Activated CD8-positive, alpha-beta T cell treated with anti-CD3 and anti-CD28 coated beads, Interleukin-2, amount 10 ng/mL, durations not matched to agents 7 days and 5 days (primary cell): Measurements from ENCODE around the gene MTMR10. TPM values are rescaled to one million over a fixed set of nuclear protein-coding genes. Genes with fewer than 3 reads are reported as not detected.

Source experiments
- ATAC-seq: fragments of 150-1000 bp; cut with Tn5 transposase; one replicate; pipeline ENCODE4 v1.10.0; 2021; ENCODE audit warnings: moderate library complexity
- CTCF ChIA-PET: fragments of 350-600 bp; sonication (Branson Sonifier 250); formaldehyde crosslinking; loops from one replicate; lab custom pipeline; 2021; ENCODE audit warnings: antibody characterized with exemption; lab: Charles Lee
- POLR2A ChIA-PET: fragments of 350-600 bp; sonication (Branson Sonifier 250); formaldehyde crosslinking; loops from one replicate; lab custom pipeline; 2021; ENCODE audit warnings: antibody characterized with exemption; lab: Charles Lee
- DNase-seq: peaks from one replicate; pipeline ENCODE4 v3.0.0-alpha.2; 2020
- H3K27ac Mint-ChIP-seq: one replicate; pipeline ENCODE4 v1.8.0; 2021; ENCODE audit warnings: mild to moderate bottlenecking, mixed read lengths
- H3K27me3 Mint-ChIP-seq: one replicate; pipeline ENCODE4 v1.8.0; 2021; ENCODE audit warnings: low read depth, mixed read lengths
- H3K36me3 Mint-ChIP-seq: one replicate; pipeline ENCODE4 v1.8.0; 2021; ENCODE audit warnings: low read depth, mixed read lengths
- H3K4me1 Mint-ChIP-seq: one replicate; pipeline ENCODE4 v1.8.0; 2021; ENCODE audit warnings: low read depth, mixed read lengths
- H3K4me3 Mint-ChIP-seq: one replicate; pipeline ENCODE4 v1.8.0; 2021; ENCODE audit warnings: mild to moderate bottlenecking, mixed read lengths
- H3K9me3 Mint-ChIP-seq: one replicate; pipeline ENCODE4 v1.8.0; 2022; ENCODE audit warnings: mixed read lengths; ENCODE audit not compliant: insufficient read depth
- total RNA-seq, 2 experiments: library from RNA; stranded (reverse); gene quantifications; one replicate each; pipeline ENCODE4 v1.2.3, GENCODE V29; 2021

Gene MTMR10
- total RNA-seq, 2 experiments from 2014 or later = 21.9 to 22.3 TPM

GRCh38 chr15:30918366-30918765 lies 73.1 kb downstream of the MTMR10 start:
- POLR2A ChIA-PET = no interaction called here
- Mint-ChIP-seq H3K4me1 (no peaks in the 10 kb centered on the region), H3K9me3 (no peaks in the 10 kb centered on the region), H3K27me3 (no peaks in the 10 kb centered on the region), H3K36me3 (peaks cover 21% of the 10 kb centered on the region), H3K27ac (no peak overlapping the region), H3K4me3 (no peak overlapping the region)
- no peak for DNase-seq
- no peak for ATAC-seq
- CTCF ChIA-PET = interaction anchor here (1.6 to 1.8 kb wide), 2 partner anchors 50 to 59 kb away, joined by 3 to 5 read pairs; no protein-coding TSS in a partner anchor

DNA sequence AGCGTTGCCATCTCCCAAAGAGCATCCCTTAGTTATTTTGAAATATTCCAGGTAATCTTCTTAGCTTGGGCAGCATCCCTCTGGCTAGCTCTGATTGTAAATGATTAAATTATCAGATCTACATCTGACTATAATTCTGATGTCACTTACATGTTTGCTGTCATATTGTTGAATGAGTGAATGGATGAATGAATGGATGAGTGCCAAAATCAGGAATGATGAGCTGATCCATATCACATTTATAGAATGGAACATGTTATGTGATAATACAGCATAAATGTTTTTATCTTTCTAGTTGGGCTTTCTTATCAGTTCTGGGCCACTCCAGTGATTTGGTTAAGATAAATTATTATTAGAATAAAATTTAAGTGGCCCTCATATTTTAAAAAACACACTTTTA lies 73.8 kb downstream of the MTMR10 start:
- Mint-ChIP-seq H3K9me3 (no peaks in the 10 kb centered on the region), H3K27me3 (no peaks in the 10 kb centered on the region), H3K27ac (no peak overlapping the region), H3K4me3 (no peak overlapping the region), H3K4me1 (no peaks in the 10 kb centered on the region), H3K36me3 (peaks cover 21% of the 10 kb centered on the region)
- ChIA-PET POLR2A (no interaction called here), CTCF (interaction anchor here (0.8 to 1.8 kb wide), 4 partner anchors 13 to 211 kb away, joined by 3 to 5 read pairs (median 4); no protein-coding TSS in a partner anchor)
- DNase-seq (no peak), ATAC-seq (no peak)

DNA sequence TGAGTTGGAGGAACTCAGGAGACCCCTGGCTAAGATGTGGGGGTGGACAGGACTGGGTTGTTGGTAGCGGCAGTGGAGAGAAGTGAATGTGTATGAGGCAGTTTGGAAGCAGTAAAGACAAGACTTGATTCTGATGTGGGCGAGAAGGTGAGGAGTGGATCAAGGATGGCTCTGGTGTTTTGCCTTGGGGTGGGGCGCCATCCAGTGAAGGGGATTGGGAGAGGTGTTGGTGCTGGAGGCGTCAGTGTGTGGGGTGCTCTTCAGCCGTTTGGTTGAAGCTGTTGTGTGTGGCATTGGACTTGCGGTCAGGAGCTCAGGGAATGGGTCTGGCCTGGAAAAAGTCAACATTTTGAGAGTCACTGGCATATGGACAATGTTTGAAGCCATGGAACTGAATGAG lies 74.4 kb downstream of the MTMR10 start:
- Mint-ChIP-seq H3K36me3 (peaks cover 18% of the 10 kb centered on the region), H3K4me3 (no peak overlapping the region), H3K9me3 (no peaks in the 10 kb centered on the region), H3K27me3 (no peaks in the 10 kb centered on the region), H3K27ac (no peak overlapping the region), H3K4me1 (no peaks in the 10 kb centered on the region)
- CTCF ChIA-PET = interaction anchor here (0.8 to 1.6 kb wide), 3 partner anchors 13 to 212 kb away, joined by 3 to 4 read pairs (median 3); no protein-coding TSS in a partner anchor
- ATAC-seq = no peak
- DNase-seq = no peak
- POLR2A ChIA-PET = no interaction called here

DNA sequence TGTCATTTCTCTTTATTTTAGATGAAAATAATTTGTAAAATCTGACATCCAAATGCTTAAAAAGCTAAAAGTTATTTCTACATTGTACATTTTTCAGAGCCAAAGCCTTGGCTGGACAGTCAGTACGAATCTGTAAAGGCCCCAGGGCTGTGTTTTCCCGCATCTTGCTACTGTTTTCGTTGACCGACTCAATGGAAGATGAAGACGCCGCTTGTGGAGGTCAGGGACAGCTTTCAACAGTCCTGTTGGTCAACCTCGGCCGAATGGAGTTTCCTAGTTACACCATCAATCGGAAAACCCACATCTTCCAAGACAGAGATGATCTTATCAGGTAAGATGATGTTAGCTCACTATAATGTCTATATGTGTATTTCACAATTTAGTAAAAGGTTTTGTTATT lies 77.7 kb downstream of the MTMR10 start:
- DNase-seq (peak; percentile 15), ATAC-seq (no peak)
- H3K4me1 Mint-ChIP-seq = no peaks in the 10 kb centered on the region
- no peaks in the 10 kb centered on the region for H3K9me3 Mint-ChIP-seq
- H3K27me3 Mint-ChIP-seq = no peaks in the 10 kb centered on the region
- peaks cover 26% of the 10 kb centered on the region for H3K36me3 Mint-ChIP-seq
- no peak overlapping the region for H3K27ac Mint-ChIP-seq
- ChIA-PET POLR2A (interaction anchor here (0.9 kb wide), 1 partner anchor 54 kb away, joined by 4 read pairs; no protein-coding TSS in a partner anchor), CTCF (interaction anchor here (1.4 kb wide), 1 partner anchor 55 kb away, joined by 3 read pairs; no protein-coding TSS in a partner anchor)
- no peak overlapping the region for H3K4me3 Mint-ChIP-seq

DNA sequence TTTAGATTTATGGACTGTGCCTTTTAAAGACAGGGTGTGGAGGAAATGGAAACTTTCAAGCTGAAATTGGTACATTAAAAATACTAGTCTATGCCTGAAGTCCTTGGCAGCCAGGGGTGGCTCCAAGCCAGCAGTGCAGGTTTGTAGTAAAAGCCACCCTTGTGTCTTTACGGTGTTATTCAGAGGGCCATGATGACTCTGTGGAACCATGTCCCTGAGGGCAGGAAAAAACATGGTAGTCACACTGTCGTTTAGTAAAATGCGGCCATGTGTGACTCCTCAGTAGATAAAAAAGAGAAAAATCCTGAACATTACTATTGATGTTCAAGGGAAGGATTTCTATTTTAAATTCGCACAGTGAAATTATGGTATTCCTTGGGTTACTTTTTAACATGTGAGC lies 85.1 kb downstream of the MTMR10 start:
- Mint-ChIP-seq H3K4me3 (no peak overlapping the region), H3K27me3 (peaks cover under 1% of the 10 kb centered on the region), H3K4me1 (peaks cover 23% of the 10 kb centered on the region), H3K9me3 (no peaks in the 10 kb centered on the region), H3K27ac (no peak overlapping the region), H3K36me3 (peaks cover 19% of the 10 kb centered on the region)
- CTCF ChIA-PET = no interaction called here
- no peak for ATAC-seq
- no peak for DNase-seq
- POLR2A ChIA-PET = no interaction called here

DNA sequence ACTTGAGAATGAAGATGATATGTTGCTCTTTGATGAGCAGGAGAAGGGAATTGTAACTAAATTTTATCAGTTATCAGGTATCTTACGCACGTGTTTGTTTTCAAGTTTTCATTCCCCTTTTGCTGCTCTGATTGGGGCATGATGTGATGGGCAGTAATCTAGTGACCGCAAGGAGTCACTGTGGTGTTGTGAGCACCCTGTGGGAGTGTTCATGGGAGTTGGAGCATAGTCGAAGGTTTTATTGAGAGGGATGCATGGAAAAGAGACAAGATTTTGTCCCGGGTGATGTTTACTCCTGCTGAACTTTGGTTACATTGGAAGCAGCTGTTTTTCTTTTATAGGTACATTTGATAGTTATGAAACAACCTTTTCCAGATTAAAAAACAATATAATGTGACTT lies 85.6 kb downstream of the MTMR10 start:
- ChIA-PET CTCF (no interaction called here), POLR2A (no interaction called here)
- no peak for DNase-seq
- Mint-ChIP-seq H3K27ac (no peak overlapping the region), H3K4me3 (no peak overlapping the region), H3K27me3 (peaks cover 4% of the 10 kb centered on the region), H3K9me3 (no peaks in the 10 kb centered on the region), H3K4me1 (peaks cover 23% of the 10 kb centered on the region), H3K36me3 (peaks cover 19% of the 10 kb centered on the region)
- no peak for ATAC-seq

DNA sequence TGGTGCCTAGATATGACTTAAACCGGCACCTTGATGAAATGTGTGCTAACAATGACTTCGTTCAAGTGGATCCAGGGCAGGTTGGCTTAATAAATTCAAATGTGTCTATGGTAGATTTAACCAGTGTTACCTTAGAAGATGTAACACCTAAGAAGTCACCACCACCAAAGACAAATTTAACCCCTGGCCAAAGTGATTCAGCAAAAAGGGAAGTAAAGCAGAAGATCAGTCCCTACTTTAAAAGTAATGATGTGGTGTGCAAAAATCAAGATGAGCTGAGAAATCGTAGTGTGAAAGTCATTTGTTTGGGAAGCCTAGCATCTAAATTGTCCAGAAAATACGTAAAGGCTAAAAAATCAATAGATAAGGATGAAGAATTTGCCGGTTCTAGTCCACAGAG lies 86.6 kb downstream of the MTMR10 start:
- CTCF ChIA-PET = interaction anchor here (0.8 kb wide), 1 partner anchor 13 kb away, joined by 3 read pairs; no protein-coding TSS in a partner anchor
- no peak overlapping the region for H3K27ac Mint-ChIP-seq

GRCh38 chr15:30903497-30904187 lies 87.8 kb downstream of the MTMR10 start, which contains the start of gene FAN1:
TSS of gene FAN1 (plus strand) at chr15:30903915. CDS start at chr15:30904664, 749 bp downstream.
- Mint-ChIP-seq H3K9me3 (no peaks in the 10 kb centered on the region), H3K4me3 (peak within 1 kb of the TSS; percentile 93), H3K4me1 (peaks cover 23% of the 10 kb centered on the region), H3K27me3 (peaks cover 7% of the 10 kb centered on the region), H3K36me3 (peaks cover 8% of the 10 kb centered on the region), H3K27ac (peak within 1 kb of the TSS; percentile 82)
- ChIA-PET CTCF (interaction anchor here (0.7 to 1.9 kb wide), 8 partner anchors 9 to 228 kb away, joined by 3 to 9 read pairs (median 4); no protein-coding TSS in a partner anchor), POLR2A (interaction anchor here (0.6 to 0.9 kb wide), 3 partner anchors 9 to 83 kb away, joined by 3 to 7 read pairs (median 3); no protein-coding TSS in a partner anchor)
- DNase-seq (peak; percentile 81), ATAC-seq (peak; percentile 90)

More for the DNA sequence above, 86.6 kb downstream of the MTMR10 start:
- DNase-seq (no peak), ATAC-seq (no peak)
- H3K36me3 Mint-ChIP-seq = peaks cover 16% of the 10 kb centered on the region
- H3K4me3 Mint-ChIP-seq = no peak overlapping the region
- H3K9me3 Mint-ChIP-seq = no peaks in the 10 kb centered on the region
- POLR2A ChIA-PET = interaction anchor here (0.6 kb wide), 1 partner anchor 113 kb away, joined by 4 read pairs; no protein-coding TSS in a partner anchor
- peaks cover 4% of the 10 kb centered on the region for H3K27me3 Mint-ChIP-seq
- peaks cover 23% of the 10 kb centered on the region for H3K4me1 Mint-ChIP-seq

DNA sequence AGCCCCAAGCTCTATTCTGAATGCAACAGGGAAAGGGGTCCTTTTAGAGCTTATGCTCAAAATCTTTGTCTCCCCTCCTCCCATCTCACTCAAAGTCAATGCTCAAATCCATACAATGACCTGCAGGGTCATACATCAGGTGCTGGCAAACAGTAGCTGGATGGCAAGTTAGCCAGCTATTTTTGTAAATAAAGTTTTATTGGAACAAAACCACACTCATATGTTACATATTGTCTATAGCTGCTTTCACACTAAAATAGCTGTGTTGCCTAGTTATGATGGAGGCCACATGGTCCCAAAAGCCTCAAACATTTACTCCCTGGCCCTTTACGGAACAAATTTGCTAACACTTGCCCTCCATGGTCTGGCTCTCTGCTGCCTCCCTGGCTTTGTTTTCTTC lies 89.5 kb downstream of the MTMR10 start:
- ATAC-seq (no peak), DNase-seq (no peak)
- POLR2A ChIA-PET = no interaction called here
- H3K4me3 Mint-ChIP-seq = no peak overlapping the region
- H3K27ac Mint-ChIP-seq = no peak overlapping the region
- H3K36me3 Mint-ChIP-seq = peaks cover 8% of the 10 kb centered on the region
- H3K27me3 Mint-ChIP-seq = peaks cover 7% of the 10 kb centered on the region
- CTCF ChIA-PET = interaction anchor here (0.8 kb wide), 1 partner anchor 227 kb away, joined by 4 read pairs; no protein-coding TSS in a partner anchor
- no peaks in the 10 kb centered on the region for H3K9me3 Mint-ChIP-seq
- H3K4me1 Mint-ChIP-seq = peaks cover 23% of the 10 kb centered on the region

- POLR2A ChIA-PET = no interaction called here
- no peaks in the 10 kb centered on the region for H3K36me3 Mint-ChIP-seq
- H3K27me3 Mint-ChIP-seq = peaks cover 5% of the 10 kb centered on the region
Measured at GRCh38 chr15:30896211-30896606, 95.2 kb downstream of the MTMR10 start.

GRCh38 chr15:30895461-30896210 lies 95.8 kb downstream of the MTMR10 start:
- ATAC-seq (no peak), DNase-seq (no peak)
- ChIA-PET CTCF (interaction anchor here (0.7 to 3.4 kb wide), 5 partner anchors 8 to 233 kb away, joined by 3 to 32 read pairs (median 3); partner anchors contain the start of gene FAN1), POLR2A (no interaction called here)
- H3K27me3 Mint-ChIP-seq = peaks cover 3% of the 10 kb centered on the region
- H3K9me3 Mint-ChIP-seq = no peaks in the 10 kb centered on the region
- H3K4me3 Mint-ChIP-seq = no peak overlapping the region
- H3K4me1 Mint-ChIP-seq = no peaks in the 10 kb centered on the region
- H3K36me3 Mint-ChIP-seq = no peaks in the 10 kb centered on the region
- H3K27ac Mint-ChIP-seq = no peak overlapping the region

More at GRCh38 chr15:30896211-30896606, 95.2 kb downstream of the MTMR10 start:
- no peaks in the 10 kb centered on the region for H3K9me3 Mint-ChIP-seq
- no peak overlapping the region for H3K27ac Mint-ChIP-seq
- DNase-seq (no peak), ATAC-seq (no peak)
- H3K4me3 Mint-ChIP-seq = no peak overlapping the region
- no peaks in the 10 kb centered on the region for H3K4me1 Mint-ChIP-seq
- CTCF ChIA-PET = interaction anchor here (1.4 to 3.4 kb wide), 2 partner anchors 194 to 233 kb away, joined by 3 to 32 read pairs; no protein-coding TSS in a partner anchor
